DOHH2 (cell line): Measurements from ENCODE around the gene LACTB.

Source experiments
- H3F3A ChIP-seq: fragments of 200-600 bp; sonication (generic), shearing (Covaris generic); 2 replicates; pipeline ENCODE4 v1.6.0; 2016; ENCODE audit warnings: antibody characterized with exemption, mild to moderate bottlenecking; ENCODE audit not compliant: control insufficient read depth, insufficient read depth
- H3K27ac ChIP-seq: fragments of 200-600 bp; sonication (generic); 2 replicates; pipeline ENCODE4 v1.5.1; 2014; ENCODE audit warnings: low read depth, mild to moderate bottlenecking, low read length, moderate library complexity
- H3K27me3 ChIP-seq: fragments of 200-600 bp; sonication (generic); 2 replicates; pipeline ENCODE4 v1.6.1; 2014; ENCODE audit warnings: mild to moderate bottlenecking, low read length, mixed read lengths; ENCODE audit not compliant: control insufficient read depth
- H3K36me3 ChIP-seq: fragments of 200-600 bp; sonication (generic); 2 replicates; pipeline ENCODE4 v1.6.1; 2014; ENCODE audit warnings: mild to moderate bottlenecking, low read length, moderate library complexity, mixed read lengths; ENCODE audit not compliant: control insufficient read depth
- H3K4me1 ChIP-seq: fragments of 200-600 bp; sonication (generic); 2 replicates; pipeline ENCODE4 v1.6.1; 2014; ENCODE audit warnings: mild to moderate bottlenecking, low read length, mixed read lengths; ENCODE audit not compliant: control insufficient read depth
- H3K4me2 ChIP-seq: fragments of 200-600 bp; sonication (generic); 2 replicates; pipeline ENCODE4 v1.6.0; 2014; ENCODE audit warnings: mild to moderate bottlenecking, low read length, moderate library complexity
- H3K4me3 ChIP-seq: fragments of 200-600 bp; sonication (generic); 2 replicates; pipeline ENCODE4 v1.5.1; 2014; ENCODE audit warnings: mild to moderate bottlenecking, low read length, mixed read lengths
- H3K79me2 ChIP-seq: fragments of 200-600 bp; sonication (generic); 2 replicates; pipeline ENCODE4 v1.6.1; 2014; ENCODE audit warnings: mild to moderate bottlenecking, low read length, mixed read lengths; ENCODE audit not compliant: control insufficient read depth
- H3K9me2 ChIP-seq: fragments of 200-600 bp; sonication (generic); replicated peaks from 2 replicates; pipeline ENCODE4 v1.6.1; 2014; ENCODE audit warnings: mild to moderate bottlenecking, low read length, mixed read lengths; ENCODE audit not compliant: control insufficient read depth
- H3K9me3 ChIP-seq: fragments of 200-600 bp; sonication (generic); 2 replicates; pipeline ENCODE4 v1.6.1; 2014; ENCODE audit warnings: antibody characterized with exemption, low read length, mixed read lengths; ENCODE audit not compliant: control insufficient read depth, insufficient read depth
- H4K20me1 ChIP-seq: fragments of 200-600 bp; sonication (generic); 2 replicates; pipeline ENCODE4 v1.6.0; 2014; ENCODE audit warnings: low read depth, mild to moderate bottlenecking, antibody characterized with exemption, low read length, moderate library complexity; ENCODE audit not compliant: control insufficient read depth, insufficient read depth
- EZH2phosphoT487 ChIP-seq: fragments of 200-600 bp; sonication (generic); IDR thresholded peaks from 2 replicates; pipeline ENCODE4 v1.6.1; 2017; ENCODE audit warnings: borderline replicate concordance, mild to moderate bottlenecking, antibody characterized with exemption, low read length, moderate library complexity, mixed read lengths
- TF ChIP-seq, protein P1 (sequence below): fragments of 200-600 bp; sonication (generic); IDR thresholded peaks from one replicate; pipeline ENCODE4 v1.5.1; 2014; ENCODE audit warnings: antibody characterized with exemption, mild to moderate bottlenecking, low read depth, low read length; ENCODE audit not compliant: poor library complexity, severe bottlenecking

The LACTB gene, protein sequence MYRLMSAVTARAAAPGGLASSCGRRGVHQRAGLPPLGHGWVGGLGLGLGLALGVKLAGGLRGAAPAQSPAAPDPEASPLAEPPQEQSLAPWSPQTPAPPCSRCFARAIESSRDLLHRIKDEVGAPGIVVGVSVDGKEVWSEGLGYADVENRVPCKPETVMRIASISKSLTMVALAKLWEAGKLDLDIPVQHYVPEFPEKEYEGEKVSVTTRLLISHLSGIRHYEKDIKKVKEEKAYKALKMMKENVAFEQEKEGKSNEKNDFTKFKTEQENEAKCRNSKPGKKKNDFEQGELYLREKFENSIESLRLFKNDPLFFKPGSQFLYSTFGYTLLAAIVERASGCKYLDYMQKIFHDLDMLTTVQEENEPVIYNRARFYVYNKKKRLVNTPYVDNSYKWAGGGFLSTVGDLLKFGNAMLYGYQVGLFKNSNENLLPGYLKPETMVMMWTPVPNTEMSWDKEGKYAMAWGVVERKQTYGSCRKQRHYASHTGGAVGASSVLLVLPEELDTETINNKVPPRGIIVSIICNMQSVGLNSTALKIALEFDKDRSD

DNA sequence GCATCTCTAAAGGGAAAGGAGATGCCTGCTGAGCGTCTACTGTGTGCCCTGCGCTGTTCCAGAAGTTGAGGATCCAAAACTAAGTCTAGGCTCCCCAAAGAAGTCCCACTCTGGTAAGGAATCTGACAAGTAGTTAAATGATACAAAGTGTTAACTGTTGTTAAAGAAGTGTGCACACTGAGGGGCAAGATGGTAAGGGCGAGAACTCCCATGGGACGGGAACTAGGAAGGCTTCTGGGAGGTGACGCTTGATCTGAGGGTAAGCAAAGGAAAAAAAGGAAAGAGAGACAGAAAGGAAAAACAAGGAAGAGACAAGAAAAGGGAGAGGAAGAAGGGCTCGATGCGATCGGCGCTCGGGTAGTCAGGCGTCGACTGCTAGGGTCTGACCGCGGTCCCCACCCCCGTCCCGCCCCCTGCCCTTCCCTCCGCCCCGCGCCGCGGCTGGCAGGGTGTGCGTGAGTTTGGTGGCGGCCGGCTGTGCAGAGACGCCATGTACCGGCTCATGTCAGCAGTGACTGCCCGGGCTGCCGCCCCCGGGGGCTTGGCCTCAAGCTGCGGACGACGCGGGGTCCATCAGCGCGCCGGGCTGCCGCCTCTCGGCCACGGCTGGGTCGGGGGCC, at the start of gene LACTB:
Gene LACTB (plus strand): TSS at position 480 of the 620 bp plus-strand sequence. CDS start 11 bp downstream, at position 491.
- Histone ChIP-seq H3F3A (no peaks in the 10 kb centered on the region), H3K4me3 (peak within 1 kb of the TSS; percentile 92), H3K9me2 (no peaks in the 10 kb centered on the region), H3K27me3 (no peaks in the 10 kb centered on the region; the same call in 1 of the 2 replicates), H3K36me3 (no peaks in the 10 kb centered on the region), H3K79me2 (no peaks in the 10 kb centered on the region), H3K4me1 (peaks cover 11% of the 10 kb centered on the region), H3K27ac (no peak within 1 kb of the TSS; the same call in 1 of the 2 replicates), H3K9me3 (peaks cover 19% of the 10 kb centered on the region), H4K20me1 (no peaks in the 10 kb centered on the region), H3K4me2 (peak within 1 kb of the TSS; percentile 77)
- no peak for TF ChIP-seq EZH2phosphoT487
- TF ChIP-seq, protein P1, sequence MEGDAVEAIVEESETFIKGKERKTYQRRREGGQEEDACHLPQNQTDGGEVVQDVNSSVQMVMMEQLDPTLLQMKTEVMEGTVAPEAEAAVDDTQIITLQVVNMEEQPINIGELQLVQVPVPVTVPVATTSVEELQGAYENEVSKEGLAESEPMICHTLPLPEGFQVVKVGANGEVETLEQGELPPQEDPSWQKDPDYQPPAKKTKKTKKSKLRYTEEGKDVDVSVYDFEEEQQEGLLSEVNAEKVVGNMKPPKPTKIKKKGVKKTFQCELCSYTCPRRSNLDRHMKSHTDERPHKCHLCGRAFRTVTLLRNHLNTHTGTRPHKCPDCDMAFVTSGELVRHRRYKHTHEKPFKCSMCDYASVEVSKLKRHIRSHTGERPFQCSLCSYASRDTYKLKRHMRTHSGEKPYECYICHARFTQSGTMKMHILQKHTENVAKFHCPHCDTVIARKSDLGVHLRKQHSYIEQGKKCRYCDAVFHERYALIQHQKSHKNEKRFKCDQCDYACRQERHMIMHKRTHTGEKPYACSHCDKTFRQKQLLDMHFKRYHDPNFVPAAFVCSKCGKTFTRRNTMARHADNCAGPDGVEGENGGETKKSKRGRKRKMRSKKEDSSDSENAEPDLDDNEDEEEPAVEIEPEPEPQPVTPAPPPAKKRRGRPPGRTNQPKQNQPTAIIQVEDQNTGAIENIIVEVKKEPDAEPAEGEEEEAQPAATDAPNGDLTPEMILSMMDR = no peak

DNA sequence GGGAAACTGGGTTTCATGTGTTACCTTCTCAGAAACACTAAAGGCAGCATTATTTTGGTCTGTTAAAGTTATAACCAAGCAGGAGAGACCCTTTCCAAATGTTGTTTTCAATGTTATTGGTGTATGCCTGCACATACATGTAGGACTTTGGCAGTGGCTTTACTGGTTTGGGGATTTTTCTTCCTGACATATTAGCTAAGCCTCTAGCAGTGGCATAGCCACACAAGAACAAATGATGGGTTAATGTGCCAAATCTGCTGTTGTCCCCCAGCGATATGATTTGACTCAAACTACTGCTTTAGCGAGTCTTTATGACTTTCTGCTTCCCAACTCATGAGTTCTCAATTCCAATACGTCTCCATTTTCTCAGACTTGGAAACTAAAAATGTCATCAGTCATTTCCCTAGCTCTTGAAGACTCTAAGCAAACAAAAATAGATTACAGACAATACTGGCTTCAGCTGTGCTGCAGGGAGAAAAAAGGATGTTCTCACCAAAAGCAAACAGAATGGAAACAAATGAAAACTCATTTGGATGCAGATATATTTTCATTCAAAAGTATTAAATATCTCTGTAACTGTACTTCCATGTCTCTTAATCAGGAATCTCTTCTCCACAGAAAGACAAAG, 49.5 kb upstream of the LACTB start:
- TF ChIP-seq, protein P1 = no peak
- TF ChIP-seq EZH2phosphoT487 = no peak
- peaks cover 16% of the 10 kb centered on the region for H3K27me3 ChIP-seq
- no peaks in the 10 kb centered on the region for H3F3A ChIP-seq
- H3K9me2 ChIP-seq = no peaks in the 10 kb centered on the region
- no peaks in the 10 kb centered on the region for H3K36me3 ChIP-seq
- no peaks in the 10 kb centered on the region for H3K4me1 ChIP-seq
- no peaks in the 10 kb centered on the region for H4K20me1 ChIP-seq
- no peak overlapping the region for H3K27ac ChIP-seq
- H3K4me3 ChIP-seq = no peak overlapping the region
- no peaks in the 10 kb centered on the region for H3K9me3 ChIP-seq
- H3K79me2 ChIP-seq = no peaks in the 10 kb centered on the region
- H3K4me2 ChIP-seq = no peak overlapping the region

DNA sequence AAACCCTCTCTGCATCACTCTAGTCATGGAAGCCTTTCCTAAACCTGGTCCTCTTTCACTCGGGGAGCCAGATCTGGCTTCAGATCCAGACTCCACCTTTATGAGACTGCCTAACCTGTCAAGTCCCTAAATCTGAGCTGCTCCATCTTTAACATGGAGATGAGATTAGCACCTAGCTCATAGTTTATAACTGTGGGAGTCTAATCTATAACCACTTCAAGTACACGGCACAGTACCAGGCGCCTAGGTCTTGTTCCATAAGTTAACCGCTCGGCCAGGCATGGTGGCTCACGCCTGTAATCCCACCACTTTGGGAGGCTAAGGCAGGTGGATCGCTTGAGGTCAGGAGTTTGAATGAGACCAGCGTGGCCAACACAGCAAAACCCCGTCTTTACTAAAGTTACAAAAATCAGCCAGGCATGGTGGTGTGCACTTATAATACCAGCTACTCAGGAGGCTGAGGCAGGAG, 48.8 kb upstream of the LACTB start:
- H3K9me2 ChIP-seq = no peaks in the 10 kb centered on the region
- H3K4me3 ChIP-seq = no peak overlapping the region
- TF ChIP-seq EZH2phosphoT487 = no peak
- TF ChIP-seq, protein P1 = no peak
- H3K36me3 ChIP-seq = no peaks in the 10 kb centered on the region
- H3K4me2 ChIP-seq = no peak overlapping the region
- no peaks in the 10 kb centered on the region for H3K4me1 ChIP-seq
- H4K20me1 ChIP-seq = no peaks in the 10 kb centered on the region
- H3K27me3 ChIP-seq = peaks cover 20% of the 10 kb centered on the region
- no peaks in the 10 kb centered on the region for H3K9me3 ChIP-seq
- H3K27ac ChIP-seq = no peak overlapping the region
- H3K79me2 ChIP-seq = no peaks in the 10 kb centered on the region
- H3F3A ChIP-seq = no peaks in the 10 kb centered on the region
